Activated naive CD4-positive, alpha-beta T cell treated with anti-CD3 and anti-CD28 coated beads, Interleukin-2, amount 50 U/mL, for 72 hours (primary cell): Measurements from ENCODE around the gene FBXL5. TPM values are rescaled to one million over a fixed set of nuclear protein-coding genes. Genes with fewer than 3 reads are reported as not detected.

ENCODE experiments used
- ATAC-seq, 2 donors: fragments of 150-1000 bp; cut with Tn5 transposase; 2 replicates each; pipeline ENCODE4 v1.10.0; 2021; ENCODE audit warnings: mild to moderate bottlenecking in 2 of 2, moderate library complexity in 2 of 2
- DNase-seq, 2 donors: peaks; one replicate each; pipeline ENCODE4 v3.0.0; 2021 to 2022; ENCODE audit warnings: low spot score in 2 of 2
- H3K27ac Mint-ChIP-seq, 2 donors: one replicate each; pipeline ENCODE4 v1.8.0; 2022; ENCODE audit warnings: mild to moderate bottlenecking in 2 of 2, mixed read lengths in 2 of 2
- H3K36me3 Mint-ChIP-seq, 2 donors: one replicate each; pipeline ENCODE4 v1.8.0; 2022; ENCODE audit warnings: mixed read lengths in 2 of 2
- H3K9me3 Mint-ChIP-seq, 2 donors: one replicate each; pipeline ENCODE4 v1.8.0; 2022; ENCODE audit warnings: mixed read lengths in 2 of 2
- total RNA-seq, 2 donors: library from RNA; stranded (reverse); gene quantifications; one replicate each; pipeline ENCODE4 v1.2.3, GENCODE V29; 2022

Gene FBXL5
- total RNA-seq, 2 donors from 2014 or later: 30.4 to 36.0 TPM

DNA sequence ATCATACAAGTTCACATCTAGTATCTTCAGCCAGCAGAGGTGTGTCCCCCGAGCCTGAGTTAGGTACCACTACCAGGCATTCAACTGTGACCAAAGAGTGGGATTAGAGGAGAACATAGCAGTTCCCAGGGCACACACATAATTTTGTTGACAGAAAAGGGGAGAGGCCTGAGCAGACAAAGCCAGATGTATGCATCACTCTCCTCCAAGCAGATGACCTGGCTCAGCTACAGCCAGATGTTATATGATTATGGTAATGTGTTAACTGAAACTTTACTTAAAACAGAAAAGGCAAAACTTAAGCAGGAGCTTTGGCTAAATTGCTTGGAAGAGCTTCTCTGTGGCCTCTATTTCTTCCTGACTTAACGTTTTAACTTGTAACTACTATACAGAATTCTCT is 96.6 kb downstream of the FBXL5 start:
- no peaks in the 10 kb centered on the region for H3K36me3 Mint-ChIP-seq
- ATAC-seq (no peak), DNase-seq (no peak)
- H3K9me3 Mint-ChIP-seq: no peaks in the 10 kb centered on the region
- H3K27ac Mint-ChIP-seq: no peak overlapping the region

DNA sequence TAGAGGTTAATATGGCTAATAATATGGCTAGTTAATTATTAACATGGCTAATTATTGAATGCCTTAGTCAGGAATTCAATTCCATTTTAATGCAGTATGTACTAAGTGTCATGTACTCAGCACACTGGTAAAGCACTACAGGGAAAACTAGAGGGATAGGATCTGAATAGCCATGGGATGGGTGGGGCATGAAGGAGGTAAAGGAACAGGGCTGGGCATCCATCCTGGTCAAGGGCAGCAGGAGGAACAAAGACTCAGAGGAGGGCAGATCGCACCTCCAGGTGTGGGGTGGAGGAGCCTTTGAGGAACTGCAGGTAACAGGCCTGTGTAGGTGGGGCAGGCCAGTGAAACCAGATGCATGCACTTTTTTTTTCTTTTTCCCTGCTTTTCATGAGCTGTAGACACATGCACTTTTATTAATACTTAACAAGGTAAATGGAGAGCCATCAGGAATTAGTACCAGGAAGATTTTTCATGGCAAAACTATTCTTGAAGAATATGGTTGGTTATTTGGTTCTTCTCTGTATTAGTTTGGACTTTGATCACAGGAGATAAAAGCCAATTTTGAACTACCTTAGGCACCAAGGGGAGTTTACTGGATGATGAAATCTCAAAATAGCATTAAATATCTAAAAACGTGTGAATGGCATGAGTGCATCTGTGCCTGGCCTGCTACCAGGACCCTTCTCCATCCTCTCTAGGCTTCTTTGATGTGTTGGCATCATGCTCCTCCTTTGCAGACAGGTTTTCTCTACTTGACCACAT is 97.2 kb downstream of the FBXL5 start:
- H3K27ac Mint-ChIP-seq: peak overlapping the region in 1 of 2 donors; percentile 1
- no peak for ATAC-seq
- no peaks in the 10 kb centered on the region for H3K36me3 Mint-ChIP-seq

DNA sequence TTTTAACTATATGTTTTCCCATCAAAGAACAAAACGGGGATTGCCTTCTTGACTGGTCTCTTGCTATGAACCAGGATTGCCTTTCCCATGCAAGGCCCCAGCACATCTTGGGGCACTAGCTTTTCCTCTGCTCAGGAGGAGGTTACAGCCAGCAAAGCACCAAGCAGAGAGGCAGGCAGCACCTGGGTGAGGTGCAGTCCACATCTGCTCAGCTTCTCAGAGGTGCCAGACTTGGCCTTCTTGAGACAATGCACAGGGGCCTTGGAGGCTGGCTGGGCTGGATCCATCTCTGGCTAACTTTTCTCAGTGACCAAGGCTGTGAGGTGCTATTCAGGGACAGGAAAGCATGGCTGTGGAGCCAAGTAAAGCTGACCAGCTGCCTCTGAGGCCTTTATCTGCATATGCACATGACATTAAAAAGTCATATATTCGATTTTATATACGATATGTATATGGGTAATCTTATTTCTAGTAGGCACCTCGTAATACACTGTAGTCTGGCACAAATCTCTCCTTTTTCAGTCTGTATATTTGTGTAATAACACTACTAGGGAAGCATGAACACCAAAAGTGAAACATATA is 98.6 kb downstream of the FBXL5 start:
- Mint-ChIP-seq H3K27ac (no peak overlapping the region), H3K36me3 (no peaks in the 10 kb centered on the region), H3K9me3 (no peaks in the 10 kb centered on the region)
- DNase-seq (no peak), ATAC-seq (no peak)

More for the DNA sequence above, 97.2 kb downstream of the FBXL5 start:
- no peak for DNase-seq
- no peaks in the 10 kb centered on the region for H3K9me3 Mint-ChIP-seq

Other genes starting within 250 kb of the FBXL5 start
- gene C1QTNF7, start 227.3 kb downstream of the FBXL5 start, total RNA-seq: not detected
- gene CC2D2A, start 185.5 kb downstream of the FBXL5 start, total RNA-seq: not detected
- gene FAM200B, start 26.5 kb upstream of the FBXL5 start, total RNA-seq: 10 to 100 TPM in 1 of 2 donors, 1 to 10 TPM in 1; 7.7 to 10.6 TPM
- gene BST1, start 47.7 kb upstream of the FBXL5 start, total RNA-seq: under 1 TPM; 0.39 to 0.82 TPM
- gene CD38, start 123.0 kb upstream of the FBXL5 start, total RNA-seq: 10 to 100 TPM; 10.7 to 32.8 TPM